Activated T-cell treated with anti-CD3 and anti-CD28 coated beads for 1 hour (primary cell): ENCODE data around the gene KIZ.
"Not testable (repeated sequence)": the region's sequence is repeated elsewhere in the genome, so short reads cannot be mapped to it uniquely, and the experiment has no call there.

Experiments used
- DNase-seq: peaks from one replicate; pipeline ENCODE4 v3.0.0-alpha.2; 2020; ENCODE audit warnings: low read depth

The KIZ gene

DNA sequence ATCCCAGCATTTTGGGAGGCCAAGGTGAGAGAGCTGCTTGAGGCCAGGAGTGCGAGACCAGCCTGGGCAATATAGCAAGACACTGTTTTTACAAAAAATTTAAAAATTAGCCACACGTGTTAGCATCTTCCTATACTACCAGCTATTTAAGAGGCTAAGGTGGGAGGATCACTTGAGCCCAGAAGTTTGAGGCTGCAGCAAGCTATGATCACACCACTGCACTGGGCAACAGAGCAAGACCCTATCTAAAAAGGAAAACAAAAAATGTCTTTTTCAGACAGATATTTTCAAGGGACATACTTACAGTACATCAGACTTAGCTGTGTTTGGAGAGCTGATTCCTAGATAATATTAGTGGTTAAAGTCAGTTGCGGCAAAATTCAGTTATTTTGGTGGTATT lies 104.3 kb downstream of the KIZ start:
- DNase-seq: no peak

DNA sequence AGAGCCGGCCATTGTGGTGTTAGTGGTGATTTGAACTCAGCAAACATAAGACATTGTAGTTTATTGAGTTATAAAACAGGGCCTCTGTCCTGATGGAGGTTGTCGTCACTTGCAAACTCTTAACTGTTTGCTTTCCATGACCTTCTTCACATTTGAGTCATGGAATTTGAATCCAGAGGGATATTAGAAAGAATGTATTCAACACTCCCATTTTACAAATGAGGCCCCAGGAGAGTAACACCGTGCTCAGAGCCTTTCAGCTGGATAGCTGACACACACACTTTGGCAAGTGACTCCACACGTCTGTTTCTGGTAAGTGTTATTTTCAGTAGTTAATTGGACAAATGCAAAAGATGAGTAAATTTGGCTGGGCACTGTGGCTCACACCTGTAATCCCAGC lies 104.8 kb downstream of the KIZ start:
- DNase-seq: no peak

DNA sequence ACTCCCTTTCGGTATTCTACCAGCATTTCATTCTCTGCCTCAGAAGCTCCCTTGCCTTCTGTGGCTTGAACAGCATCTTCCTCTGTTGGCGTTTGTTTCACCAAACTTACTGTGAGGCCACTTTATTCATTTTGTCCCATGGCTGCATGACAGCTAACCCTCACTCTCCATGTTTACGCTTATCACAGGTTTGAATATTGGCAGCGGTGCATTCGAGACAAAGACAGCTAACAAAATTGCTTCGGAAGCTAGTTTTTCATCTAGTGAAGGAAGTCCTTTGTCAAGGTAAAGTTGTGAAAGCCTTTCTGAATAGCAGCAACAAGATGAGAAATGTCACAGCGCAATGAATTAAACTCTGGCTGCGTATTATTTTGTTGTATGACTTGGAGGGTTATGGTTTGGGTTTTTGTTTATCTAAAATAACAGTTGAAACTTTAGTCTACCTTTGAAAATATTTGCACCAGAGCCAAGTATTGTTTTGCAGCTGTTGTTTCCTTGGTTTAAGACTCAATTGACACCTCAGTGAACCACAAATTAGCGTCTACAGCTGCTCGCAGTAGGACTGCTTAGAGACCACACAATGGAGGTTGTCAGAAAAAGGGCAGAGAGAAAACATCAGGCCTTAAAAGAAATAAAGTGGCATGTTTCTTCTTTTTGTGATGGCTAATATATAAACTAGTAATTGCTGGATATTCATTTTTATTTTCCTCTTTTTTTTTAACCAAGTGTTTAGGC lies 106.8 kb downstream of the KIZ start:
- no peak for DNase-seq

DNA sequence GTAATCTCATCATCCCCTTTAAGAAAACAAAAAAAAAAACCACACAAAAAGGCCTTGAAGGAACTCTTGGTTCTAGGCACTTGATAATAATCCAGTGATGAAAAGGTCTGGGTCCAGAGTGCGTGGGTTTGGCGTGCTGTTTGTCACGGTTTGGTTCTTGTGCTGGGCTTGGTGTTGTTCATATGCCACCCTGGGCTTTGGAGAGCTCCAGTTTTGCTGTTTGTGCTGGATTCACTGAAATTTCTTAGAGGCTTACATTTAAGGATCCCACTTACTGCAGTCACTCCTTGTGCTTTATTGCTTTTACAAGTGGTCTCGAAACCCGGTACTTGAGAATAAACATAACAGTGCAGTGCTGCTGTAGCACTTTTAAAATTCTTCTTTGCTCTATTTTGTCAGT lies 108.4 kb downstream of the KIZ start:
- DNase-seq: no peak

DNA sequence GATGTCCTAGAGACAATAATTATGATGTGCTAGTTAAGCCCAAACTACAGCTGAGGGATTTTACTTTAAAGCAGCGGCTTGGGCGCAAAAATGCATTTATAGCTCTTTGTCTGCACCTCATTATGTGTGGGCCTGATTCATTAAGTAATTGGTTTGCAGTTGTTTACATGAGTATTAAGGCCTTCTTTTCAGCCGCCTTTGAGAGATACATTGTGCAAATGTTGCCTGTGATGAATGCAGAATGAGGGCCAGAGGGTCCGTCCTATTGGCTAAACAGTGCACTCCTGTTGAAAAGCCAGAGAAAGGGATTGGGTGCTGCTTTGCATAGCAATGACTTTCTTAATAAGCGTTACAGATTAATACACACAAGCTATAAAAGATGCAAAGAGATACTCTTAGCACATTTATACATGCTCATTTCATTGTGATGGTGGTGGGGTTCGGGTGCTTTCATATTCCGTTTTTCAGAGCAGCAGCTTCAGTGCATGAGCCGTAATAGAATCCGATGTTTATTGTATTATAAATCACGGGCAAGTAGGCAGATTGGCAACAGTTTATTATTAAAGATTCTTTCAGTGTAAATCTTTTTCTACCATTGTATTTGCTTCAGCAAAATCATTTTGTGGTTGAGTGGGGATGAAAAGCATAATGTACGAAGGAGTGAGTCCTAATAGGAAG lies 109.1 kb downstream of the KIZ start:
- DNase-seq: no peak

DNA sequence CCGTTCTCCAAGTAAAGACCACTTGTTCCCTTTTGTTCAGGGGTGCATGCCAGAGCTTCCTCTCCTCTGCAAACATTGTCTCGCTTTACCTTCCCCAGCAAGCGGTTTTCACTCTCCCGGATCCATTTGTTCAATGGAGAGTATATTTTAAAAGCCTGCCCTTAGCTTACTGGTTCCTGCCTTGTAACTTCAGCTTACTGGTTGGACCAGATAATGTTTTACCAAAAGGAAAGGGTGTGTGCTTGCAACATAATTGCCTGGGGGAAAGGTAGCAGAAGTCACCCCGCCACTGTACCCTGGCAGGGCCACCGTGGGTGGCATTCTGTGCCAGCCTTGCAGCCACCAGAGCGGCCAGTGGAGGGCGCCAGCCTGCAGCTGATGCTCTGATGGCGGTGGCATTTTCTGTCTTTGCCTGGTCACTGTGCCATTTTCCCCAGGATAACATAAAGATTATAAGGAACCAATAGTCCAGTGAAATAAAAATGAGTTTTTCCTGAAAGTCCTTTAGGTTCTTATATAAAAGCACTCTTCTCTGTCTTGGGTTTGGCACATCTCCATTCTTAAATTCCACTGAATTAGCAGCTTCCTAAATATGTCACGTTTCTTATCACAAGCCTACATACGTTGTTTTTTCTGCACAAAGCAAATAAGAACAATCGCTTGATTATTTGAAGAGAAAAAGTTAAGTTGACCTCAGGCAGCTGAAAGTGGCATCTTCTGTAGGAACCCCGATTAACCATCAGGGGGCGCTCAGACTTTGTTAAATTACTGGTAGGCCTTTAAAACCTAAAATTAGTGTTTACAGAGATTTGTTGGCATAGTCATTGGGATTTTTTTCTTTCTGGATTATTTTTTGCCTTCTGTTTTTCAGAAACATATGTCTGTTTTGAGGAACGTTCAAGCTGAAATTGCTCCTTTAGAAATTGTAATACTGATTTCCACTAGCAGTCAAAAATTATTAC lies 109.9 kb downstream of the KIZ start:
- peak; percentile 43 for DNase-seq

DNA sequence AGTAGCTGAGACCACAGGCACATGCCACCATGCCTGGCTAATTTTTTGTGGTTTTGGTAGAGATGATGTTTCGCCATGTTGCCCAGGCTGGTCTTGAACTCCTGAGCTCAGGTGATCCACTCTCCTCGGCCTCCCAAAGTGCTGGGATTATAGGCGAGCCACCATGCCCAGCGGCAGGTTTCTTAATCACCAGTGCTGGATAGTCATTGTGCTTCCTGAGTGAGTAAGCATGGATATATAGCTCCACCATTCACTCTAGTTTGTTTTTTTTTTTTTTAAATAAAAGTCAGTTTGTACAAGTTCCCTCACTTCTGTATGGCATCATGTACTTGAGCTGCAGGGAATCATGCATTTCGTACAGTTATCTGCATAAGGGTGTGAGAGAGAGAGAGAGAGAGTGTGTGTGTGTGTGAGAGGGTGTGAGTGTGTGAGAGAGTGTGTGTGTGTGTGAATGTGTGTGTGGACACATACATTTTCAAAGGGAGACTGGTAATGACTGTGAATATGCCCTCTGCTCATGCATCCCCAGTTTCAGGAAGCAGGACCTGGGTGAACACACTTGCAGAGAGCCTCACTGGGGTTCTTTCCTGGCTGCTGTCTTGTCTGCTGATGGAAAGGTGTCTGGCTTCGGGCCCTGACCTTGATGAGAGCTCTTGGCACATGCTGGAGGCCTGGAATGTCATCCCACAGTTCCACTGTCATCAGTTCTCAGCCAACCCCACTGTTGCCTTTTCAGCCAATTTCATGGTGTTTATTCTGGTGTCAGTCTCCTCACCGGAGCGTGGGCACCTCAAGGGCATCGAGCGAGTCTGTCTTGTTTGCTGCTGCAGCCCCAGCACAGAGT lies 112.3 kb downstream of the KIZ start:
- no peak for DNase-seq

DNA sequence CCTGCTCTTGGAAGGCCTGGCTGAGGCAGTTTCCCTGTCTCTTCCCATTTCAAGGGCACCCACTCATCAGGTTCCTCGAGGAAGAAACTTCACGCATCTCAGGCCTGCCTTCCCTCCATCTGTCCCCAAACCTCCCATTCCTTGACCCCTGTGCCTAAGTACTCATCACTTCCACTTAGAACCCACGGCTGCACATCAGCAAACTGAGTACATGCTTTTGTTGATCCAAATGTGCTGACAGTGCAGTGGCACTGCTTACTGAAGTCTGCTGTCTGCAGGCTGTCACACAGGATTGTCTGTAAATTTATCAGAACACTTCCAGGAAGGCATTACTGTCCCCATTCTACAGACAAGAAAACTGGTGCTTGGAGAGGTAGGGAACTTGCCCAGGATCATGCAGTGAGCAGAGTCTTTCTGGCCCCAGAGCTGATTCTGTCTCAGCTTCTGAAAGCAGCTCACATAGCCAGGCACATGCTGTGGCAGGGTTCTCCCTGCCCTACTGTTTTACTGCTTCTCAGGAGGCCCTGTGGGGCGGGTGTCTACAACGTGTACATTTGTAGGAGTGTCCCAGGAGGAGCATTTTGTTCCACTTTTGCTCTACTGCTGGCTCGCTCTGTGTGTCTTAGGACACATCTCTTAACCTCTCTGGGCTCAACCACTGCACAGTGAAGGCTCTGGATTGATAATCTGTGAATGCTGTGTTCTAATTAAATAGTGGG lies 113.1 kb downstream of the KIZ start:
- no peak for DNase-seq

DNA sequence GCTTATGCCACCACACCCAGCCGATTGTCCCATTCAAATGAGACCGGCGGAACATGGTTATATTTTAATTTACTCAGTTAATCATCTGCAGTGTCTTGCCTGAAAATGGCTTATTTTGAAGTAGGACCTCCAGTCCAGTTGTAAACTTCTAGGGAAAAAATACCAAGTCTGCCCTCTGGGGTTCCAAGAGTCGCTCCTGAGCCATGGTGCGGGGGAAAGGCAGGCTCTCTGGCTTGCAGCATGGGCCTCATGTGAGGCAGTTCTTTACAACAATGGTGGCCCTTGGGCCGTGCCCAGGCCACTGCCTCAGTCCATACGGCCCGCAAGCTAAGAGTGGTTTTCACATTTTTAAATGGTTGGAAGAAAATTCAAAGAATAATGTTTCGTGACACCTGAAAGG lies 114.5 kb downstream of the KIZ start:
- no peak for DNase-seq

DNA sequence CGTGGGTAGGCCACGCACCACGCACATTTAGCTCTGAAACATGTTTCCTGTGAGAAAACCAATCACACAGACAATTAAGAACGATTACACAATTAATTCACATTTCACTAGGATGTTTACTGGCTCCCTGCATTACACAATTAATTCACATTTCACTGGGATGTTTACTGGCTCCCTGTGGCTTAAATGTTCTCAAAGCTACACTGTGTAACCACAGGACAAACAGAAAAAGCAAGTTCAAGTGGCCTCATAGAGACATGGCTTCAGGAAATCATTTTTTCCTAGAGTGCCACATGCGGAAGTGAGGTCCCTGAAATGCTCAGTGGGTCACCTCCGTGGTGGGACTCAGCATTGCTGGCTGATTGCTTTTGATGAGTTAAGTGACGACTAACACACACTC lies 115.5 kb downstream of the KIZ start:
- no peak for DNase-seq

DNA sequence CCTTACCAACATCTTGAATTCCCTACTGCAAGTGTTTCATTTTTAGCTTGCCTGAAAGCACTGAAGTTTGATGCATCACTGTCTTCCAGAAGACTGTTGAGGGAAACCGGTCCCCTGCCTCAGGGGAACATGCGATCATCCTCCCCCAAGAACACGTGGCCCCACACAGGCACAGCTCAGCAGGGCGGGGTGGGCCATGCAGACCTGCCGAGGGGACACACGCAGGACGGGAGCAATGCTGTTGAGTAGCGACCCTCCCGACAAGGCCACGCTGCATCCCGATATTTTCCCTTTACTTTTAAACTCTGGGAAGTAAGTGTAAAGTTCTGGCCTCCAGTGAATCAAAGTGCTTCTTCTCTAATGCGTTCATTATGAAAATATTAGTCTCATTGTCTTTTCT lies 117.9 kb downstream of the KIZ start:
- DNase-seq: no peak

DNA sequence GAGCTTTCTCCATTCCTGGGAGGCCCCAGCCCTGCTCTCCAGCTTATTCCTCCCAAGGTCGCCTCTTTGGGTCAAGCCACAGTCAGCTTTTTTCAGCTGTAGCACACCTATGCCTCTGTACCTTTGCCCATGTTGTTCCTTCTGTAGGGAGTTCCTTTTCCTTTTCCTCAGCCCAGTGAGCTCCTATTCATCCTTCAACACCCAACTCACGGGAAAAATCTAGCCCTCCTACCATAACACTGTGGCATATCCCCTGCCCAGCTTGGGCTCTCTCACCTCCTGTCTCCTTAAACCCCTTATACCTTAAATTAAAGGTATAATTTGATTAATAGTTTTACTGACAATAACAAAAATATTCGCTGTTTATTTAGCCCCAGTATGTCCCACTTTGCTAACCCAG lies 118.9 kb downstream of the KIZ start:
- DNase-seq: no peak

DNA sequence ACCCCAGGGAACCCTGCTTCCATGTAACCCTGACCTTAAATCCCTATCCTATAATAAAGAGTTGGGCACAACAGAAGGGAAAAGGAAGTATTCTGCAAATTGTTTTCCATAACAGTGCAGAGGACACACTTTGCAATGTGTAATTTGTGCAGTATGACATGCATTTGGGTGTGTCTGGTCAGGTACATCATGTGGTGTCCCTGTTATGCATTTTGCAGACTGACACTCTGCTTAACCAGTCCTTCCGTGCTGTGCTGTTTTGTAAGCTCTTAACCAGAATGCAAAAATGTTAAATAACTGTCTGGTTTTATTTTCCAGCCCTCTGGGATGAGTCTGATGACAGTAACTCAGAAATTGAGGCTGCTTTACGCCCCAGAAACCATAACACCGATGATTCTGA lies 120.3 kb downstream of the KIZ start:
- DNase-seq: no peak

DNA sequence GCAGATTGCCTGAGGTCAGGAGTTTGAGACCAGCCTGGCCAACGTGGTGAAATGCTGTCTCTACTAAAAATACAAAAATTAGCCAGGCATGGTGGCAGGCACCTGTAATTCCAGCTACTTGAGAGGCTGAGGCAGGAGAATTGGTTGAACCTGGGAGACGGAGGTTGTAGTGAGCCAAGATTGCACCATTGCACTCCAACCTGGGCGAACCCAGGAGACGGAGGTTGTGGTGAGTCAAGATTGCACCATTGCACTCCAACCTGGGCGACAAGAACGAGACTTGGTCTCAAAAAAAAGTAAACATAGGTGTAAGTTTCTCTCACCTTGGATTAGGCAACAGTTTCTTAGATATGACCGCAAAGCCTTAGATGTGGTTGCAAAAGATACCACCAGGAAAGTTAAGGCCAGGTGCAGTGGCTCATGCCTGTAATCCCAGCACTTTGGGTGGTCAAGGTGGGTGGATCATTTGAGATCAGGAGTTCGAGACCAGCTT lies 121.8 kb downstream of the KIZ start:
- DNase-seq: not testable (repeated sequence)

DNA sequence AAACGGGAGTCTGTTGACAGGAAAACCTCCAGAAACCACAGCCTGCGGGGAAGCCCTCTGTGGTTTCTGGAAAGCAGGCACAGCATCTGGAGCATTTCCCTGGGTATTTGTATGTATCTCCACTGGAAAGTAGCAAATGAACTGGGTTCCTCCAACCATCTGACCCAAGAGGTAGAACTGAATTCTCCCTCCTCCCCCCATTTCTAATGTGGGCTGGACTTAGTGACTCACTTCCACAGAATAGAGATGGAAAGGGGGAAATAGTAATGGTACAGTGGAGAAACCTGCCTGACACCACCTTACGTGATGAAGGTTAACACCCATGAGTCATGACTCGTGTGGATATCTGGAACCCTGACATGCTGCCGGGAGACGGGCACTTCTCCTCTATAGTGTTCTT lies 125.4 kb downstream of the KIZ start:
- no peak for DNase-seq

DNA sequence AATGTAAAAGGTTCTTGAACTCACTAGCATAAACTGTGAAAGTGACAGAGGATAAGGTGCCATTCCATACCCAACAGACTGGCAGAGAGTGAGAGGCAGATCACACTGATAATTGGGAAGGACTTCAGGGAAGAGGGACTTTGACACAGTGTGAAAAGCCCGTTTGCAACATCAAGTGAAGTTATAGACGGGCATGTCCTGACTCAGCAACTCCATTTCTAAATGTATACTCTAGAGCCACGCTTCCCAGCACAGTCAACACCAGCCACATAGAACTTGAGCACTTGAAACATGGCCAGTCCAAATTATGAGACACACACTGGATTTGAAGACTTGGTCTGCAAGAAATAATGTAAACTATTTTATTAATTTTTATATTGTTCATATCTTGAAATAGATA lies 131.3 kb downstream of the KIZ start:
- no peak for DNase-seq

DNA sequence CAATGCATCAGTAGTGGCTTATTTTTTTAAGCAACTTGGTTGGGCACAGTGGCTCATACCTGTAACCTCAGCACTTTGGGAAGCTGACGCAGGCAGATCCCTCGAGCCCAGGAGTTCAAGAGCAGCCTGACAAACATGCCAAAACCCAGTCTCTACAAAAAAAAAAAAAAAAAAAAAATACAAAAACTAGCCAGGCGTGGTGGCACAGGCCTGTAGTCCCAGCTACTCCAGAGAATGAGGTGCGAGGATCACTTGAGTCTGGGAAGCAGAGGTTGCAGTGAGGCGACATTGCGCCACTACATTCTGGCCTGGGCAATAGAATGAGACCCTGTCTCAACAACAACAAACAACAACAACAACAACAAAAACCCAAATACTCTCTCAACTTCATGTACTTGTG lies 132.5 kb downstream of the KIZ start:
- DNase-seq: no peak

DNA sequence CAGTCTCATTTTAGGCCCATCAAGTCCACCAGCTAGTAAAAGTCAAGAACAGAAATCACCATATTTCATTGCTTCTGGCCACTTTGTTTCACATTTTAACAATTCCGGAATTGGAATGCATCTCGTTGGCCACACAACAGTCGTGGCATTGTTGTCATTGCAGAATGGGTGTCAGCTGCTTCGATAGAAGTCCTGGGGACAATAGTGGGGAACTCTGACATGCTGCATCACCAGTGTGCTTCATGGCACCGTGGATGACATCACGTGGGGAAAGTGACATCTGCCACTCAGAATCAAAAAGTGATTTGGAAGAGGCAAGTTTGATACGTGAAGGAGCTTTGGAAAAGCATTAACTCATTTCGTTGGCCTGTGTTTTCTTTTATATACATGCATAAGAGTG lies 133.5 kb downstream of the KIZ start:
- no peak for DNase-seq

DNA sequence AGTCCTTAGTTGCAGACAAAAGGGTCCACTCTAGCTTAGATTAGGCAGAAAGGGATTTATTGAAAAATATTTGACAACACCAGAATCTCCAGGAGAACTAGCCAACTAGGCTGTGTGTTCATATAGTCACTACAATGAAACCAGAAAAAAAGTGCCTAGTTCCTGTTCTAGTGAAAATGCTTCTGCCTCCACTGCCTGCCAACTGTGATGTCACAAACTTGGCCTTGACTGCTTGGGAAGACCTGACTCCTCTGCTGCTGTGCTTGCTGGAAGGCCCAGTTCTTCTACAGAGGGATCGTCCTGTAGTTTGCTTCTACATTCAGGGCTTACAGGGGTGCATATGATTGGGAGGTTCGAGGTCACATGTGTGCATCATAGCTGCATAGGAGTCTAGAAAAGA lies 136.9 kb downstream of the KIZ start:
- DNase-seq: no peak

DNA sequence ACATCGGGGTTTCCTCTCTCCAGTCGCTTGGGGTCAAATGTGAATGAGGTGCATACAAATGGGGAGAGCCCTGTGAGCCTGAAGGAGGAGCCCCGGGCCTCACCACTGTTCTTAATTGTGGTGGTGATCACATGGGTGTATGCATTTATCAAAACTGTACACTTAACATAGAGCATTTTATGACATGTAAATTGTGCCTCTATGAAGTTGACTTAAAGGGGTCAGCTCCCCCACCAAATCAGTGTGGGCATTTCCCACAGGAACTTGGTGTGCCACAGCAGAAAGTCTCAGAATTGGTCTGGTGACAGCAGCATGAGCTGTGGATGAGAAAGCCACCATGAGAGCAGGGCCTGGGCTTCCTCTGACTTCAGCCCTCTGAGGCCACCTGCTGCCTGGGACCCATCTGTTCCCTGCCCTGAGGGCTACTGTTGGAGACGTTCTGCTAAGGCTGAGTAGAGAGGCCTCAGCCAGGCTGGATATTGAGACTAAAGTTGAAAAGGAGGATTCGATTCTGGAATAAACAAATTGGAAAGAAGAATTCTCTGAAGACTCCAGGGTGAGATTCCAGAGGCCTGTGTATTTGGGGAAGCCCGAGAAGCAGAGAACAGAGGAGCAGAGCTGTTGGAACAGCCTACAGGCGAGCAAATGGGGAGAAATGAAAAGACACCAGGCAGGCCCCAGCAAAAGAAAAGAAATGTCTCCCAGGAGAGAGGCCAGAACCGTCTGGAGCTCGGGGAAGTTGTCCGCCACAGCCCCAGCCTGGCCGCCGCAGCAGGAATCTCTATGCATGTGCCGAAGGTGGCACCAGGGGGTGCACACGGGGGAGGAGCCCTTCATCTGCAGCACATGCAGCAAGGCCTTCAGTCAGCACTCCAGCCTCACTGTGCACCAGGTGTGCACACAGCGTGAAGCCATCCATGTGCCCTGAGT lies 139.6 kb downstream of the KIZ start:
- no peak for DNase-seq
